NCI-H1105 treated with DMSO at 0.1 percent for 48 hours (cell line): ENCODE results near the gene FMO1.
"Not testable (repeated sequence)": the region's sequence is repeated elsewhere in the genome, so short reads cannot be mapped to it uniquely, and the experiment has no call there.

ENCODE experiments used
- DNase-seq: peaks from one replicate; lab custom pipeline; 2025; lab: John Stamatoyannopoulos, UW

Gene FMO1, protein sequence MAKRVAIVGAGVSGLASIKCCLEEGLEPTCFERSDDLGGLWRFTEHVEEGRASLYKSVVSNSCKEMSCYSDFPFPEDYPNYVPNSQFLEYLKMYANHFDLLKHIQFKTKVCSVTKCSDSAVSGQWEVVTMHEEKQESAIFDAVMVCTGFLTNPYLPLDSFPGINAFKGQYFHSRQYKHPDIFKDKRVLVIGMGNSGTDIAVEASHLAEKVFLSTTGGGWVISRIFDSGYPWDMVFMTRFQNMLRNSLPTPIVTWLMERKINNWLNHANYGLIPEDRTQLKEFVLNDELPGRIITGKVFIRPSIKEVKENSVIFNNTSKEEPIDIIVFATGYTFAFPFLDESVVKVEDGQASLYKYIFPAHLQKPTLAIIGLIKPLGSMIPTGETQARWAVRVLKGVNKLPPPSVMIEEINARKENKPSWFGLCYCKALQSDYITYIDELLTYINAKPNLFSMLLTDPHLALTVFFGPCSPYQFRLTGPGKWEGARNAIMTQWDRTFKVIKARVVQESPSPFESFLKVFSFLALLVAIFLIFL

DNA sequence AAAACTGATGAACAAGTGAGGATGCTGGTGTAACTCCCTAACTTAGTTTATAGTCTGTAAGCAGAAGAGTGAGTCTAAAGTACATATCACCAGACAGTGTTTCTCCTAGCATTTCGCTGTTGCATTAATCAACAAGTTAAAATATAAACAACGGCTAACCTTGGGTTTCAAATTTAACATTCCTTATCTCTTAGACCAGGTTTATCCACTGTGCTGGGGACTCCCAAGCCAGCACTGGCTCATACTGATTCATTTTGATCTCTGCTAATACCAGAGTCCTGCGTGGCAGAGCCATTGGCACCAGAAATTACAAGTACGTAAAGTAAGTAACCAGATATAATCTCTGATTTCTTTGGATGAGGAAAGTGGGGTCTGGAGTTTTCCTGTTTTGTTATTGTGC is at the start of gene FMO1:
Gene FMO1 (plus strand): TSS at position 193 of the 400 bp plus-strand sequence. CDS start 9,594 bp downstream, outside the sequence.
- DNase-seq, result no peak

DNA sequence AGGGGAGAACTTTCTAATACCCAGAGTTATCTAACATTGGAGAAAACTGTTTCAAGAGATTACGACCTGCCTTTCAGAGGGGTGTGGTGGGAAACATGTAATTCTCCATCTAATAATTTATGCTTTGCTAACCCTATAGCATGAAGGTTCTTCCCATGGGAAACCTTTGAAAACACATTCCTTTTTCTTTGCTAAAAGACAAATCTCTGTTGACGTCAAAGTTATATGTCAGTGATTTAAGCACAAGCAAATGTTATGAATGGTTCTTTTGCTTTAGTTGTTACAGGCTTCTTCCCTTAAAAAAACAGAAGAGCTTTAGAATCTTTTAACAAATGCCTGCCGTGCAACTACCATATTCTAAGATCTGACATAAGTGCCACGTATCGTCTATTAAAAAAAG is 44.0 kb upstream of the FMO1 start:
- no peak for DNase-seq

DNA sequence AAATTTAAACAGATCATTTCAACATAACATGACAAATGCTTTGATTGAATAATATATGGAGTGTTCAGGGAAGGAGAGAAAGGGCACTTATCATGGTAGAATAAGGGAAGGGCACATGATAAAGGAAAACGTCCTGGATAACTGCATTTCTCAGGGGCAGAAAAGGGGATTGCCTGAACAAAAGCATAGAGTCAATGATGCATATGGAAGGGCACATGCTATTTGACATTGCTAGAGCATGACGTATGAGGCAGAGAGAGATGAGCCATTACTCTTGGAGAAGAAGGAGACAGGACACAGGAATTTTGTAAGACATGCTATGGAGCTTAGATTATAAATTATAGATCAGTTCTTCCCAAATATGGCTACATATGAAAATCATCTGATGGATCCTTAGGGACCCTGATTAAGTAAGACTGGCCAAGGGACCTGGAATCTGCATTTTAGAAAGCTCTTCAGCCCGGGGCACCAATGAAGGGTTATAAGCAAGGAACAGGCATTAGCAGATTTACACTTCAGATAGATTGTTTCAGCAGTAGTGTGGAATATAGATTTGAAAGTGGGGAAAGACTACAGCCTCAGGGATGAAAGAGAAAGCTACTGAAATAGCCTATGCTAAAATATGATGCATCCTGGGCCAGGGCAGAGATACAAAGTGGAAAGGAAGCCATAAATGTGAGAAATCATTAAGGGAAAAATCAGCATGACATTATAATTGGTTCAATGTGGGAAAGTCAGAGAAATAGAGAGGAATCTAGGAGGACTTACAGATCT is 41.9 kb upstream of the FMO1 start:
- no peak for DNase-seq

DNA sequence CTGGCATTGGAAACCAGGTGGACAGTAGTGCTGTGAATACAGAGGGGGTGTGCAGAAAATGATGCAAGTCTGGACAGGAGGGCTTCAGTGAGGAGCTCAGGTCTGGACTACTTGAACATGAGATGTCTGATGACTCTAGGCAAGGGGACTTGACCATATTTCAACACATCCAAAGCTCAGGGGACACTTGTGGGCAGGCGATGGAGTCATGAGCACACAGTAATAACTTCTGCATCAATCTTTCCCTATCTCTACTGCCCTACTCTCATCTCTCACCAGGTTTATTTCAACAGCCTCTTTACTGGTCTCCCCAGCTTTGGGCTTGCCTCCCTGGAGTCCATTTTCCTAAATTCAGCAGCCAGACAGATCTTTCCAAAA is 41.3 kb upstream of the FMO1 start:
- DNase-seq, result no peak

DNA sequence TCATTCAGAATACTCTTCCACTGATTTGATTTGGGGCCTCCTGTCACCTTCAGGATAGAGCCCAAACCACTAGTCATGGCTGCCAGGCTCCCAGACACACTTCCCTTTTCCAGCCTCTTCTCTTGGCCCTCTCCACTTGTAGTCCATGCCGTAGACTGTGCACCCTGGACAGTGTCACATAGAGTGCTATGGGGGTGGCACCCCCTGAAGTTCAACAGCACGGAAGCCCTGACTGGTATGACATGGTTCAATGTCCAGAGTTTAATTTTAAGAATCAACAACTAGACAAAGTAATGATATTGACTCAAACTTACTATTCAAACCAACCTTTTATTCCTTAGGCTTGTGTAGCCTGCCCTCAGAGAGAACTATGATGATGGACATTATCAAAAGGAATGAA is 40.9 kb upstream of the FMO1 start:
- DNase-seq, result no peak

DNA sequence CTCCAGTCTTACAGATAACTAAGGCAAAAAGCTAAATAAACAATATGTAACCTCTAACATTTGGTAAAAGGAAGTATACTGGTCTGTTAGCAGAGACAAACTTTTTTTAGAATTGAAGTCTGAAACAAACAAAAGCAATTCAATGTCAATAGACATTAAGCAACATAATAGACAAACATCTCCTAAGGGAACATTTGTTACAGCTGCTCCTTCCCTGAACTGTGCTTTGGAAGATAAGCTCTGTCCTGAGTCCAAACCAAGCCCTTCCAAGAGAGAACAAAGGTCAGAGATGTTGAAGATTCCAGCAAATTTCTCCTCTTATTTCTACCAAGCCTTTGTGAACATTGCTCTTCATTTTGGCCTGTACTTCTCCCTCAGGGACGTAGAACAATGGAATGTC is 37.9 kb upstream of the FMO1 start:
- no peak for DNase-seq

DNA sequence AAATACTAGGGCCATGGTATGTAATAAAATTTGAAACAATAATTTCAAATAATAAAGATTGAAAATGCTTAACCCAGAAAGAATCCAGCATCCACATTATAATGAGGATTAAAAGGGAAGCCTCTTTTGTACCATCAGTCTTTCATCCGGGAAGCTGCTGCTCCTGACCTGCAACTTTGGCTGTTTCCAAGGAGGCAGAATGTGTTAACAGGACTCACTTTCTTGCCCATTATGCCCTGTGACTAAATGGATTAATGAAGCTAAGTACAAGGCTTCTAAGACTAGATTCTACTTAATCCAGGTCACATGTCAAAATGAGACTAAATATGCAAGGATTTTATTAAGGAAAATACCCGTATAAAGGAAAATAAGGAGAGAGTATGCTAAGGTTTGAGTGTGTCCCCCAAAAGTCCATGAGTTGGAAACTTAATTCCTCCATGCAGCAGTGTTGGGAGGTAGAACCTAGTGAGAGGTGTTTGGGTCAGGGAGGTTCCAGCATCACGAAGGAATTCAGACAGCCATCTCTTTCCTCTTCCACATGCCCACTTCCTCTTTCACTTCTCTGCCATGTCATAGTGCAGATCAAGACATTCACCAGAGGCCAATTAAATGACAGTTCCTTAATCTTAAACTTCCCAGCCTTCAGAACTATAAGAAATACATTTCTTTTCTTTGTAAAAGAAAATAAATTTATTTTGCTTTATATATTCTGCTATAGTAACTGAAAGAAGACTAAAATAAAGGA is 35.5 kb upstream of the FMO1 start:
- DNase-seq, result no peak

DNA sequence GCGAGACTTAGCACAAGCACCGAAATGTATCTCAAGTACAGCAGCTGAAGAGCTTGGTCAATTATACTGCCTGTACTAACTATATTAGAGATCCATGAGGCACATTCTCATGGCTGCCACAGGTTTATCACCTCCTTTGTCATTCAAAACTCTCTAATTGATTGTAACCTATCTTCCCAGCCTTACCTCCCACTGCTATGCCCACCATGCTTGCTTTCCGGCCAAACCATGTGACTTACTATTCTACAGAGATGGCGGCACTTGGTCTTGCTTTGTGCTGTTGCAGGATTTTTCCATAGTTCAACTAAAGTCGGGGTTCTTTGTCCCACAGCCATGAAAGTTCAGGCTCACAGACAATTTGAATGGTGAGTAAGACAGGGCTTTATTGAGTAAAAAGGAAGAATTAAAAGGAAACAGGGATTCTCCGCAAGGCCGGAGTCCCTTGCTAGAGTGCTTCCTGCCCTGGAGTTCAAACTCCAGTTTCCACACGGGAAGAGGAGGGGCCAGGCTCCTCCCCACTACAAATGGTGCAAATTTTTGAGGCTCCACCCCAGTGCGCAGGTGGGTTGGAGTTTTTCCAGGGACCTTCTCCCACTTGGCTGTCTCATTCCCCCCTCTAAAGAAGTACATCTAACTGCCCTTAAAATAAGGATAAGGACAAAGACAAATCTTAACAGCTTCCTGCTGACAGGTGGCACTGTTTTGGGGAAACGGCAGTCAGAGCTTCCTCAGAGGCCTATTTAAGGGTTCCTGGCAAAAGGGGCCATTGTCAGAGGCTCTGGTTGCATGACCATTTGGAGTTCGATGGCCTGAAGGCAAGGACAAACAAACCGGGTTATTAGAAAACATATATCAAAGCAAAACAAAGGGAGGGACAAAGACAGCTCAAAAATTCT is 34.5 kb upstream of the FMO1 start:
- no peak for DNase-seq

DNA sequence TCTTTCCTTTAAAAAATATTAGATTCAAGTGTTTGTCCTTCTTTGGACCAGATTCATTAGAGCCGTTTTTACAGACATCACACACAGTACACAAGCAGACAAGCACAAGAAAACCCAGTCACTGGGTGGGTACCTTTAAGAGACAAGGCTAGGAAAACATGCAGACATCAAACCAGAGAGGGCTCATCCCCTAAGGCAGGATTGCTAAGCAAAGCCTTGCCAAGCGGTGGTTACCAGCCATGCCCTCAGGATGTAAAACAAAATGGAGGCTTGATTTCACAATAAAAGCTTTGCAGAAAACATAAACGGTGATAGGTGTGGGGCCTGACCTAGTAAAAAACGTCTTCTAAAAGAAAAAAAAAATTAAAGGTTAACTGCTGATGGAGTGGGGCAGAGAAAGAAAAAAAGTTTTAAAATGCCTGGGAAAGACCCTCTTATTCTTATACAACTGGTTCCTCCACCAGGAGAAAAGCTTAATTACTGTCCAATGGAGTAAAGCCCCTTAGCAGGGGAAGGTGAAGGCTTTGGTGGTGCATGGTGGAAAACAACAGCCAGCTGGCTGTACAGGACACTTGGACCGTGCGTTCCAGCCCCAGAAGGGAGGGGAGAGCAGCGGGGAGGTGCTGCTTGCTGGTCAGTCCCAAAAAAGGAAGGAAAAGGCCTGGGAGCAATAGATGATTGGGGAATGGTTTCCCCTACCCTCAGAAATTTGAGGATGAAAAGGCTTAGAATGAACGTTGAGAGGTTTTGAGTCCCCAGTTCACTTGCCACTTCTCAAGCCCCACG is 30.4 kb upstream of the FMO1 start:
- DNase-seq, result no peak

DNA sequence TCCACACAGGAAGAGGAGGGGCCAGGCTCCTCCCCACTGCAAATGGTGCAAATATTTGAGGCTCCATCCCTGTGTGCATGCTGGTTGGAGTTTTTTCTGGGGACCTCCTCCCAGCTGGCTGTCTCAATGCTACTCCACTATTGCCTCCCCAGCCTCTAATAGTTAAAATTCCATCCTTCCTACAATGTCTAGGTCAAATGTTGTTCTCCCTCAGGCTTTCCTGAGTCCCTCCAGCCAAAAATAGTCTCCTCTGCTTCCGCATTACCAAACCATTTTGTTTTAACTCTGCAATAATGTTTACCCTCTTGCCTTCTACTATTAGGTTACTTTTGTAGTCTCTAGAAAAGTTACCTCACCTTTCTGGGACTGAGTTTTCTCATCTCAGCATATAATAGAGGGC is 29.6 kb upstream of the FMO1 start:
- DNase-seq, result no peak

DNA sequence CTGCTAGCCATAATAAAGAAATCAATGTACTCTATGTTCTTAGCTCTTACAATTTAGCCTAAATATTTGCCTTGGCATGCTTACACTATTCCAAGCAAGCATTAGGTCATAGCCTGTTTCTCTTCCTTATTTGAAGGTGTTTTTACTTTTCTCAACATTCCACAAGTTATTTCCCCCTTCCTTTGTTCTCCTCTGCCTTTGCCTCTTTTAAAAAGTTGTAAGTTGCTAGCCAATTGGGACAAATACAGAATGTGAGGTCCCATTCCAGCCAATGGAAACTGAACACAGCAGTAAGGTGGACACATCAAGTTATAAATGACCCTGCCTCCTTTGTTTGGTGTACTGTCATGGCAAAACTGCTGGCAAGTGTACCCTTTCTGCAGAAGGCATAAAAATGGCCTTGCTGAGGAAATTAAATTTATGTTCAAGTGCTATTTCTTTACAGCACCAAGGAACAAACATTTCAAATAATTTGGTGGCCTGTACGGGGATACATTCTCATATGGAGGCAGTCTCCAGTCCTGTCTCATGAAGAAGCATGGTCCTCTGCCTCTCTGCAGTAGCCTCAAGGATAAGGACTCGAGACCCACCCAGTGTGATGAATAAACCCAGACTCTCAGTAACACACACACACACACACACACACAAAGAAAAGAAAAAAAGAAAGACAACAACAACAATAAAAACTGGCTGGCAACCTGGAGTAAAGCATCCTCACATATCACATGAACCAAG is 28.8 kb upstream of the FMO1 start:
- DNase-seq, result no peak

DNA sequence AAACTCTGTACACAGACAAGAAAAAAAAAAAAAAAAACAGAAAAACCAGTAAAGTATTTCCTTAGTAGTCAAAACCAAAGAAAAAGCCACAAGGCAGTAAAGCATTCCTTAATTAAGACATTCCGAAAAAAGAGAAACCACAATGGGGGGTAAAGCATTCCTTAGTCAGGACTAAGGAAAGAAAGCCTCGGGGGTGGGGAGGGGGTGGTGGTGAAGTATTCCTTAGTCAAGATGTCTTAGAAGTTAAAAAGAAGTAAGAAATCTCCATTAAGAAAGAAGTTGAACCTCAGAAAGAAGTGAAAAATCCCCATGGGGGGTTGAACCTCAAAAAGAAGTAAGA is 28.2 kb upstream of the FMO1 start:
- no peak for DNase-seq

DNA sequence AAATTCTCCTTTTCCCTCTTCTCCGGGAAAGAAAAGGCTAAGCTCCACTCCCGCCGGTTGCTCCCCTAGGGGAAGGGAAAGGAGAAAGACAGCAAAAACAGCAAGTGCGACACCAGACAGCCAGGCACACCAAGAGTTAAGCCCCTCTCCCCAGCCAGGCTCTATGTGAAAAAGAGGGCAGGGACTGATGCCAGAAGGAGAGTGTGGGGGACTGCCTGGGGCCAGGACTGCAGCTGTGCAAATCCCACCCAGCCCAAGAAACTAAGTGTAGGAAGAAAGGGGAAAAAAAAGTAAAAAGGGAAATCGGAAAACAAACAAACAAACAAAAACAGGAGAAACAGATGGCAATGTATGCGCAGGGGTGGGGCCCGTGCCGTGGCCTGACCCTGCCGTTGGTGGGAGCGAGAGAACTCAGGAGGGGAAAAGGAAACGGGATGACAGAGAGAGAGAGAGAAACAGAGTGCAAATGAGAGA is 27.7 kb upstream of the FMO1 start:
- no peak for DNase-seq

DNA sequence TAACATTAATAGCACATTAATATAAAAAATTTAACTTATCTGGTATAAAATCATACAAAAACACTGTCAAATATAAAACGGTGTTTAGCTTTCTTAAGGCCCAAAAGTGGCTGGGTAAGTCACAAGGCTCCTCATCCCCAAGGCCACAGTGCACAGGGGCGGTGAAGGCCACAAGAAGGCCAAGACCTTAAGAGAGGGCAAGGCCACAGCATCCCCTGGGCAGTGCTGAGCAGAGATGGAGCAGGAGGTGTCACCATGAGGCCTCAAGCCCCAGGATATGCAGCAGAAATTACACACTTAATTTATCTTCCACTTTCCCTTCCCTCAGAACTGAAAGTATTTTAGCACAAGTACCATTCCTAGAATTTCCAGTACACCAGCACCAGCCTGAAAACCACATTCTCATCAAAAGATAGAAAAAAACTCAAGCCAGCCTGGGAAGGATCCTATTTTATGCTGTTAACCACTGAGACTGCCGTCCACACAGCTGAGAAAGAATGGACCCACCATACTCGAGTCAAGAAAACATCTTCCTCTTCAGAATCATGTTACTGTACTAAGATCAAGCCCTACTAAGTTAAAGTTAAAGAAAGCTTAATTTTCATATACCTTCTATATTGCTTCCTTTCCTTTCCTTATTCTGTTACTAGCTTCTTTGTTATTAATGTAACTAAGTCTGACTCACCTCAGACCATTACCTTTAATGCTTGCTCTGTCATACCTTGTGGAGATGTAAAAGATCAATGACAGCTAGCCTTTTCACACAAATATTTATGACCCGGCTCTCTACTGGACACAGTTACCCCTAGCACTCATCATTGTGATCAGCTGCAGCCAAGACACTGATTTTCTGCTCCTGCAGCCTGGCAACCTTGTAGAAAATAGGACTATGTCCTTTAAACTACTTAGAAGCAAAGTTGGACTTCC is 26.4 kb upstream of the FMO1 start:
- no peak for DNase-seq

DNA sequence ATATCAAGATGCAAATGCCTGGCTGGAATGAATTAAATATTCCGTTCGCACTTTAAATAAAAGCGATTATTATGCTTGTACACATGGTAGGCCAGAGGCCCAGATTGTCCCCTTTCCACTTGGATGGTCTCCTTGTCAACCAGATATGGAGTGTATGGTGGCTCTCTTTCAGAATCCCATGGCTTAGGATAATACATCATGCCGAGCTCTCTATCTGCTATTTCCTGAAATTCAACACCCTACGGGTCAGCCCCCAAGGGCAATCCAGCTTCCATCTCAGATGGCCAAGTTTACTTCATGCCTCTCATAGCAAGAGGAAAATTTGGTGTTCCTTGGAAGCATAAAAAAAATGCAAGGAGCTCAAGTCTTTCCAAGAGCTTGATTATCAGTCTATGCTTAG is 25.4 kb upstream of the FMO1 start:
- no peak for DNase-seq

DNA sequence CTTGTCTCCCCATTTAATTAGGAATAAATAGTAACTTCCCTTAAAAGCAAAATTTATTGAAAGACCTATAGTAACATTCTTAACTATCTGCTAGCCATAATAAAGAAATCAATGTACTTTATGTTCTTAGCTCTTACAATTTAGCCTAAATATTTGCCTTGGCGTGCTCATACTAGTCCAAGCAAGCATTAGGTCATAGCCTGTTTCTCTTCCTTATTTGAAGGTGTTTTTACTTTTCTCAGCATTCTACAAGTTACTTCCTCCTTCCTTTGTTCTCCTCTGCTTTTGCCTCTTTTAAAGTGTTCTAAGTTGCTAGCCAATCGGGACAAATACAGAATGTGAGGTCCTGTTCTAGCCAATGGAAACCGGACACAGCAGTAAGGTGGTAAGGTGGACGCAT is 24.0 kb upstream of the FMO1 start:
- DNase-seq, result not testable (repeated sequence)

DNA sequence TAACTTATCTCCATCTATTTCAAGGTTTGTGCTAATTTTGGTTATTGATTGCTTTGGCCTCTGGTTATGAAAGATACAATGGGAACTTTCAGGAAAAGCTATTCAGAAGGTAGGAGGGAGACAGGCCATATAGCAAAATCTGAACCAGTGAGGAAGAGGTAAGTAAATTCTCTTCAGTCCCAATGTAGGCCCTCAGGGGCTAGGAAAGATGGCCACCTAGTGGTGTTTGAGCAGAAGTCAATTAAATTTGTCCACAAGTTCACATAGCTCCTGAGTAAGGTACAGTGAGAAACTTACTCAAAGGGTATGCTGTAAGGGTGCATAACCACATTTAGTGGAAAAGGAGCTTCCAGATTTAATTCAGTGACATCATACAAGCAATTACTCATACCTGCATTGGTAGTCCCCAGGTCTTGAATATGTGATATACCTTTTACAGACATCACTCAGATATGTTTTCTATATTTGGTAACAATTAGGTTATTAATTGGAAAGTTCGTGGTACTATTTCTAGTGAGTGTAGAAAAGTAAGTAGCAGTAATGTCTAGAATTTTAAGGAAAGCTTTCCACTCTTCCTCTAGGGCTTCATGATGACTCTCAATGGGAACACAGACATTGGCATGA is 21.4 kb upstream of the FMO1 start:
- DNase-seq, result peak; percentile 74

DNA sequence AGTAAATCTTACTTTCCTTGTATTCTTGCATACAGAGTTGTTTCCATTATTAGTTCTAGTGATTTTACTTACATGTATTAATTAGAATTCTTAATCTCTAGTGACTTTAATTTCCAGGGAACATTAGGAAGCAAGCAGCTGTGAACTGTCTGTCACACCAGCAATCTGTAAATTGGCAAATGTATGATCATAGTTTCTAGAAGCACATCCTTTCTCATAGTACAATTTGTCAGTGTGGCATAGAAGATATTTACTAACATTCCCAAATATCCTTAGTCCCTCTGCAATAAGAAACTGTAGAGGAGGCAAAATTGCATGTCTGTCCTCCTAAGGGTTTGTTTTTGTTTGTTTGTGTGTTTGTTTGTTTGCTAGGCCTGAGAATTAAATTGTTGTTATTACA is 17.0 kb upstream of the FMO1 start:
- no peak for DNase-seq
